EH (cell line): ENCODE measurements around the gene SPINK14.

Experiments
- DNase-seq: peaks from one replicate; pipeline ENCODE4 v3.0.0-alpha.2; 2015; ENCODE audit warnings: low read depth

Gene SPINK14

GRCh38 chr5:148201151-148201550 lies 32.8 kb downstream of the SPINK14 start:
- no peak for DNase-seq

GRCh38 chr5:148202531-148203203 lies 34.3 kb downstream of the SPINK14 start, which contains the start of gene SPINK6:
SPINK6 (plus strand) TSS chr5:148203042; CDS start chr5:148203097, 55 bp downstream.
- DNase-seq: no peak

GRCh38 chr5:148205044-148205806 lies 36.9 kb downstream of the SPINK14 start:
- no peak for DNase-seq

- DNase-seq: no peak
Measured at GRCh38 chr5:148205865-148206264, 37.5 kb downstream of the SPINK14 start.

GRCh38 chr5:148206620-148207019 lies 38.3 kb downstream of the SPINK14 start:
- no peak for DNase-seq

- no peak for DNase-seq
Measured at GRCh38 chr5:148208226-148208625, 39.9 kb downstream of the SPINK14 start.

- no peak for DNase-seq
Measured at GRCh38 chr5:148209151-148209770, 40.9 kb downstream of the SPINK14 start.

- no peak for DNase-seq
Measured at GRCh38 chr5:148214665-148215185, 46.4 kb downstream of the SPINK14 start.

GRCh38 chr5:148221508-148221907 lies 53.2 kb downstream of the SPINK14 start:
- no peak for DNase-seq

- DNase-seq: peak; percentile 26
Measured at GRCh38 chr5:148224117-148224742, 55.9 kb downstream of the SPINK14 start.
